BJ (cell line): ENCODE measurements around the gene TRIP11. TPM values are rescaled to one million over a fixed set of nuclear protein-coding genes. Genes with fewer than 3 reads are reported as not detected.

Experiments used
- CTCF ChIA-PET: fragments of 350-600 bp; formaldehyde crosslinking; extraction: SDS; loops from one replicate; lab custom pipeline; 2021; ENCODE audit warnings: antibody characterized with exemption, inconsistent platforms; lab: Yijun Ruan, JAX
- POLR2A ChIA-PET: fragments of 300-600 bp; sonication (Branson Sonifier 250); formaldehyde crosslinking; extraction: SDS; loops from one replicate; lab custom pipeline; 2021; ENCODE audit warnings: antibody characterized with exemption; lab: Charles Lee
- DNase-seq: peaks from one replicate; pipeline ENCODE4 v3.0.0-alpha.2; 2011; ENCODE audit warnings: low read depth
- H3K27me3 ChIP-seq: 2 replicates; pipeline ENCODE4 v1.6.0; 2011; ENCODE audit warnings: low read length; ENCODE audit not compliant: control insufficient read depth, insufficient read depth
- H3K36me3 ChIP-seq: 2 replicates; pipeline ENCODE4 v1.5.1; 2011; ENCODE audit warnings: low read length; ENCODE audit not compliant: control insufficient read depth, insufficient read depth
- H3K4me3 ChIP-seq: 2 replicates; pipeline ENCODE4 v1.5.1; 2011; ENCODE audit warnings: low read depth, mild to moderate bottlenecking, control low read depth, low read length
- CTCF ChIP-seq: IDR thresholded peaks from 2 replicates; pipeline ENCODE4 v1.5.1; 2011; ENCODE audit warnings: low read depth, mild to moderate bottlenecking, control low read depth, inconsistent platforms, low read length, moderate library complexity; ENCODE audit not compliant: insufficient read depth
- polyA plus RNA-seq: library from polyadenylated mRNA; depleted of rRNA; stranded (reverse); fragments of >200 nt; gene quantifications from 2 replicates; pipeline ENCODE4 v1.2.3, GENCODE V29; 2011

Gene TRIP11
- polyA plus RNA-seq, 1 experiment: 14.7 TPM

GRCh38 chr14:92021523-92021922, 18.3 kb downstream of the TRIP11 start:
- Histone ChIP-seq H3K36me3 (peaks cover 3% of the 10 kb centered on the region), H3K4me3 (no peak overlapping the region), H3K27me3 (no peaks in the 10 kb centered on the region)
- no peak for DNase-seq
- no peak for TF ChIP-seq CTCF
- ChIA-PET POLR2A (no interaction called here), CTCF (interaction anchor here (0.8 kb wide), 1 partner anchor 11 kb away, joined by 3 read pairs; no protein-coding TSS in a partner anchor)

- TF ChIP-seq CTCF: no peak
- H3K36me3 ChIP-seq: peaks cover 10% of the 10 kb centered on the region
- H3K4me3 ChIP-seq: no peak overlapping the region
- H3K27me3 ChIP-seq: no peaks in the 10 kb centered on the region
- POLR2A ChIA-PET: no interaction called here
- DNase-seq: no peak
- CTCF ChIA-PET: interaction anchor here (1.1 kb wide), 1 partner anchor 15 kb away, joined by 3 read pairs; no protein-coding TSS in a partner anchor
Measured at GRCh38 chr14:92014040-92014439, 25.8 kb downstream of the TRIP11 start.

- no peak for TF ChIP-seq CTCF
- H3K36me3 ChIP-seq: peaks cover 9% of the 10 kb centered on the region
- POLR2A ChIA-PET: interaction anchor here (0.6 kb wide), 1 partner anchor 546 kb away, joined by 3 read pairs; no protein-coding TSS in a partner anchor
Measured at GRCh38 chr14:92012121-92012748, 27.6 kb downstream of the TRIP11 start.

GRCh38 chr14:92010644-92011043, 29.2 kb downstream of the TRIP11 start:
- Histone ChIP-seq H3K36me3 (peaks cover 5% of the 10 kb centered on the region; the same call in 1 of the 2 replicates), H3K4me3 (no peak overlapping the region), H3K27me3 (no peaks in the 10 kb centered on the region)
- POLR2A ChIA-PET: no interaction called here
- DNase-seq: no peak
- CTCF ChIA-PET: no interaction called here
- no peak for TF ChIP-seq CTCF

More at GRCh38 chr14:92012121-92012748, 27.6 kb downstream of the TRIP11 start:
- H3K27me3 ChIP-seq: no peaks in the 10 kb centered on the region
- no peak overlapping the region for H3K4me3 ChIP-seq
- no peak for DNase-seq
- CTCF ChIA-PET: no interaction called here

GRCh38 chr14:92009604-92010003, 30.3 kb downstream of the TRIP11 start:
- TF ChIP-seq CTCF: no peak
- no peaks in the 10 kb centered on the region for H3K27me3 ChIP-seq
- H3K4me3 ChIP-seq: no peak overlapping the region
- ChIA-PET CTCF (interaction anchor here (1.2 kb wide), 1 partner anchor 13 kb away, joined by 4 read pairs; no protein-coding TSS in a partner anchor), POLR2A (no interaction called here)
- DNase-seq: no peak
- peaks cover 5% of the 10 kb centered on the region; the same call in 1 of the 2 replicates for H3K36me3 ChIP-seq
